LNCaP clone FGC (cell line): Measurements from ENCODE around the gene SNN.

Experiments
- DNase-seq: peaks from one replicate; pipeline ENCODE4 v3.0.0-alpha.2; 2011; ENCODE audit warnings: low read depth
- H3K4me3 ChIP-seq: 2 replicates; pipeline ENCODE4 v1.5.1; 2011; ENCODE audit warnings: mild to moderate bottlenecking, low read depth, low read length, control low read depth
- TF ChIP-seq, protein P1 (sequence below): IDR thresholded peaks from 2 replicates; pipeline ENCODE4 v1.5.1; 2012; ENCODE audit warnings: mild to moderate bottlenecking; ENCODE audit not compliant: control insufficient read depth, insufficient read depth; ENCODE audit errors: extremely low read depth

SNN gene

DNA sequence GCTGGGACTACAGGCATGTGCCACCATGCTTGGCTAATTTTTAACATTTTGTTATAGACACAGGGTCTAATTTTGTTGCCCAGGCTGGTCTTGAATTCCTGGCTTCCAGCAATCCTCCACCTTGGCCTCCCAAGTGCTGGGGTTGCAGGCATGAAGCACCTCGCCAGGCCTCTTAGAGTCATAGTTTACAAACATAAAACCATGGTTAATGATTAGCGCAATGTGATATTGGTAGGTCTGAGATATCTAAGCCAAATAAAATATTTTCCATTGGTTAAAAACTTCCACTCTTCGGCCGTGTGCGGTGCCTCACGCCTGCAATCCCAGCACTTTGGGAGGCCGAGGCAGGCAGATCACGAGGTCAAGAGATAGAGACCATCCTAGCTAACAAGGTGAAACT, 57.8 kb downstream of the SNN start:
- DNase-seq, result no peak
- H3K4me3 ChIP-seq, result no peak overlapping the region
- TF ChIP-seq, protein P1, sequence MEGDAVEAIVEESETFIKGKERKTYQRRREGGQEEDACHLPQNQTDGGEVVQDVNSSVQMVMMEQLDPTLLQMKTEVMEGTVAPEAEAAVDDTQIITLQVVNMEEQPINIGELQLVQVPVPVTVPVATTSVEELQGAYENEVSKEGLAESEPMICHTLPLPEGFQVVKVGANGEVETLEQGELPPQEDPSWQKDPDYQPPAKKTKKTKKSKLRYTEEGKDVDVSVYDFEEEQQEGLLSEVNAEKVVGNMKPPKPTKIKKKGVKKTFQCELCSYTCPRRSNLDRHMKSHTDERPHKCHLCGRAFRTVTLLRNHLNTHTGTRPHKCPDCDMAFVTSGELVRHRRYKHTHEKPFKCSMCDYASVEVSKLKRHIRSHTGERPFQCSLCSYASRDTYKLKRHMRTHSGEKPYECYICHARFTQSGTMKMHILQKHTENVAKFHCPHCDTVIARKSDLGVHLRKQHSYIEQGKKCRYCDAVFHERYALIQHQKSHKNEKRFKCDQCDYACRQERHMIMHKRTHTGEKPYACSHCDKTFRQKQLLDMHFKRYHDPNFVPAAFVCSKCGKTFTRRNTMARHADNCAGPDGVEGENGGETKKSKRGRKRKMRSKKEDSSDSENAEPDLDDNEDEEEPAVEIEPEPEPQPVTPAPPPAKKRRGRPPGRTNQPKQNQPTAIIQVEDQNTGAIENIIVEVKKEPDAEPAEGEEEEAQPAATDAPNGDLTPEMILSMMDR, result no peak

DNA sequence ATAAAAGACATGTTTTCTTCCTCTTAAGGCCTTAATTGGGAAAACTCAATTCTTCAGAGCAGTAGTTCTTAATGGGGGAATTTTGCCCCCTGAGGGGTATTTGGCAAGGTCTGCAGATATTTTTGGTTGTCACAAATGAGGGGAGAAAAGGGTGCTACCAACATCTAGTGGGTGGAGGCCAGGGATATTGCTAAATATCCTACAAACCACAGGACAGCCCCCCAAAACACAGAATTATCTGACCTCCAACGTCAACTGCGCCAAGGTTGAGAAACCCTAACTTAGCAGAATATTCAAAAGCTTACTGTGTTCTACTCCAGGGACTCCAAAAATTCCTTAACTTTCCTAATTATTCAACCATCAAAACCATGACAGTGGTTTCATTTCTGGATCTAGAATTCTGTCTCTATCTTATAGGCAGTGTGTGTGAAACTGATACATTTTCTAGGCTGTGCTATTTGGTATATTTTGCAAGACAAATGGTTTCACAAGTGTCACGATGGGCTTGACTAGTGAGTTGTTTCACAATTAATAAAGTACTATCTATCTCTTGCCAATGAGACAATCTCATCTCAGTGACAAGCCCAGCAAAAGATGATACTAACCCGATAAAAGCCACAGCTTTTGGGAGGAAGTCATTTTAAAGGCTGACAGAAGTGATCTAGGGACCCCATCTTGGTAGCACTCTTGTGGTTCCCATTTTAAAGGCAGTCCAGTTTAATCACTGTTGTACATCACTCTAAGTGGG, 59.7 kb downstream of the SNN start:
- DNase-seq, result no peak
- H3K4me3 ChIP-seq, result no peak overlapping the region
- TF ChIP-seq, protein P1, result no peak
